ENCODE data around the gene USP13. TPM values are rescaled to one million over a fixed set of nuclear protein-coding genes. Genes with fewer than 3 reads are reported as not detected.

Gene USP13
- total and polyA plus RNA-seq, 10 of the 15 experiments (the other 5 are each of a cell fraction or from before 2014, with no cell fraction given) = 3.2 to 20.8 (median 9.0) TPM

DNA sequence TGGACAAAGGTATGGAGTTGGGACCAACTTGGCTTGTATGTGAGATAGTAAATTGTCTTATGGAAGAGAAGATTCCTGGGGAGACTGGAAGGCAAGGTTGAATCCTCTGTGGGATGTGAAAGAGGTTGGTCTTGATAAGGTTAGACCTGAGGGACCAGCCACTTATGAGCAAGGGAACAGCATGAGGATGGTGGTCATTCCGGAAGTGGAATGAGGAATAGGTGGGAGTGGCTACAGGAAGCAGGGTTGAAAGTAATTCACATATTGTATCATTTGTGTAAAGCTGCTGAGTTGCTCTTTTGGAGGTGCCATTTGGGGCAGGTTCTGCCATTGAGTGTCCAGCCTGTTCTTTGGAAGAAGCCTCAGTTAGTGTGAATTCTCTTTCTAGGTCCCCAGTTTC lies 13.2 kb downstream of the USP13 start (continued):
- no peak for TF ChIP-seq SUPT20H (IDR thresholded peaks at IDR 0.05; ENCODE audit: borderline replicate concordance, control insufficient read depth, low read depth, low read length)
- TF ChIP-seq CBFB (IDR thresholded peaks at IDR 0.05; ENCODE audit: low read depth) = no peak
- TF ChIP-seq EGR1 (IDR thresholded peaks at IDR 0.05; ENCODE audit: borderline replicate concordance in 1 of 2, low read depth in 2 of 2, low read length in 2 of 2) = no peak

DNA sequence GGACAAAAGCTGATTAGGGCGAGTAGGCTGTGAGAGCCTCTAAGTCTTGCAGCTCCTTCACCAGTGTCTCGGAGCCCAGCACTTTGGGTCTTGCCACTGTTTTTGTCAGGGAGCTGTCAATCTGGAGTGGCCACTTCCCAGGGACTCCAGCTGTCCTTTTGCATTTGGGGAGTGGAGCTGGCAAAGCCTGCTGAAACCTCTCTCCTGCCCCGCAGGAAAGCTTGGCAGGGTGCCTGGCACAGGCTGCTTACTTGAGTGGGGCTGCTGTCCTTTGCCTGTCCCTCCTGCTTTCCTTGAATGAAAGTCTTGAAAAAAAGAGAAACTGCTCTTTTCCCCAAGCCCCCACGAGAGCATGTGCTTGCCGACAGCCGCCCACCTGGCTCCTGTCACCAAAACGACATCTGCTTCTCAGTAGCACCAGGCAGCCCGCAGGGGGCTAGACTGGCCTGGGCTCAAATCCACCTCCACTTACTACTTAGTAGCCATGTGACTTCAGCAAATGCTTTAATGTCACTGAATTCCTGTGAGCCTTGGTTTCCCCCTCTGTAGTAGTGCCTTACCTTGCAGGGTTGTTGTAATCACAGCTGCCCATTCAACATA lies 13.7 kb downstream of the USP13 start:
- no peaks in the 10 kb centered on the region for H3K4me1 ChIP-seq (ENCODE audit: control insufficient read depth, insufficient read depth, low read length)
- no peaks in the 10 kb centered on the region for H3K9me3 ChIP-seq (replicated peaks; ENCODE audit: control insufficient read depth, insufficient read depth, low read length)
- intact Hi-C loops (cut with micrococcal nuclease; ENCODE audit: unreplicated experiment) (no loop called here), in situ Hi-C loops (cut with MboI) (no loop called here)
- H3K4me3 ChIP-seq = no peak overlapping the region
- ChIA-PET SMC1A (ENCODE audit: uncharacterized antibody, unreplicated experiment) (no interaction called here), POLR2A (no interaction called here), RAD21 (ENCODE audit: unreplicated experiment) (no interaction called here), CTCF (interaction anchor here (0.6 to 1.3 kb wide), 2 partner anchors 17 to 213 kb away, joined by 3 to 5 read pairs; no protein-coding TSS in a partner anchor)
- H3K36me3 ChIP-seq (ENCODE audit: control insufficient read depth in 2 of 2, insufficient read depth in 2 of 2, low read length in 1 of 2) = no peaks in the 10 kb centered on the region
- WGBS (ENCODE audit: insufficient coverage, insufficient replicate concordance, low lambda C conversion rate, missing lambda C conversion rate) = 74% methylated on average over 8 of the region's 8 CpGs
- H3K4me2 ChIP-seq (ENCODE audit: control insufficient read depth, insufficient read depth) = no peak overlapping the region
- no TSS peak for BruUV-seq (replicated peaks)
- H3K27ac ChIP-seq (ENCODE audit: control insufficient read depth, insufficient read depth) = no peak overlapping the region
- DNase-seq (ENCODE audit: low read depth, low spot score) (no peak), ATAC-seq (no peak), FAIRE-seq (no peak)
- H3K9ac ChIP-seq (ENCODE audit: control insufficient read depth, insufficient read depth, low read length) = no peak overlapping the region
- H4K20me1 ChIP-seq (ENCODE audit: control insufficient read depth, insufficient read depth) = no peaks in the 10 kb centered on the region
- no peak overlapping the region for H2AFZ ChIP-seq (ENCODE audit: control insufficient read depth, low read depth, low read length)
- H3K79me2 ChIP-seq (ENCODE audit: control insufficient read depth, insufficient read depth, low read length) = peaks cover 21% of the 10 kb centered on the region
- no peaks in the 10 kb centered on the region for H3K27me3 ChIP-seq (replicated peaks in 1 of 2; ENCODE audit: control insufficient read depth in 2 of 2, insufficient read depth in 2 of 2, low read length in 1 of 2)
- TF ChIP-seq, protein P1, sequence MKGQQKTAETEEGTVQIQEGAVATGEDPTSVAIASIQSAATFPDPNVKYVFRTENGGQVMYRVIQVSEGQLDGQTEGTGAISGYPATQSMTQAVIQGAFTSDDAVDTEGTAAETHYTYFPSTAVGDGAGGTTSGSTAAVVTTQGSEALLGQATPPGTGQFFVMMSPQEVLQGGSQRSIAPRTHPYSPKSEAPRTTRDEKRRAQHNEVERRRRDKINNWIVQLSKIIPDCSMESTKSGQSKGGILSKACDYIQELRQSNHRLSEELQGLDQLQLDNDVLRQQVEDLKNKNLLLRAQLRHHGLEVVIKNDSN (IDR thresholded peaks at IDR 0.05; ENCODE audit: borderline replicate concordance, extremely low read length, insufficient read depth, low read depth, low read length) = no peak
- no peak for TF ChIP-seq YBX1 (IDR thresholded peaks at IDR 0.05)
- TF ChIP-seq, protein P2, sequence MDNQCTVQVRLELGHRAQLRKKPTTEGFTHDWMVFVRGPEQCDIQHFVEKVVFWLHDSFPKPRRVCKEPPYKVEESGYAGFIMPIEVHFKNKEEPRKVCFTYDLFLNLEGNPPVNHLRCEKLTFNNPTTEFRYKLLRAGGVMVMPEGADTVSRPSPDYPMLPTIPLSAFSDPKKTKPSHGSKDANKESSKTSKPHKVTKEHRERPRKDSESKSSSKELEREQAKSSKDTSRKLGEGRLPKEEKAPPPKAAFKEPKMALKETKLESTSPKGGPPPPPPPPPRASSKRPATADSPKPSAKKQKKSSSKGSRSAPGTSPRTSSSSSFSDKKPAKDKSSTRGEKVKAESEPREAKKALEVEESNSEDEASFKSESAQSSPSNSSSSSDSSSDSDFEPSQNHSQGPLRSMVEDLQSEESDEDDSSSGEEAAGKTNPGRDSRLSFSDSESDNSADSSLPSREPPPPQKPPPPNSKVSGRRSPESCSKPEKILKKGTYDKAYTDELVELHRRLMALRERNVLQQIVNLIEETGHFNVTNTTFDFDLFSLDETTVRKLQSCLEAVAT (IDR thresholded peaks at IDR 0.05) = no peak
- no peak for TF ChIP-seq CBX5 (IDR thresholded peaks at IDR 0.05; ENCODE audit: low read depth)
- no peak for TF ChIP-seq RUNX3 (IDR thresholded peaks at IDR 0.05; ENCODE audit: low read length)
- TF ChIP-seq MEF2A (IDR thresholded peaks at IDR 0.05; ENCODE audit: insufficient read depth, low read depth, low read length) = no peak
- TF ChIP-seq, protein P3, sequence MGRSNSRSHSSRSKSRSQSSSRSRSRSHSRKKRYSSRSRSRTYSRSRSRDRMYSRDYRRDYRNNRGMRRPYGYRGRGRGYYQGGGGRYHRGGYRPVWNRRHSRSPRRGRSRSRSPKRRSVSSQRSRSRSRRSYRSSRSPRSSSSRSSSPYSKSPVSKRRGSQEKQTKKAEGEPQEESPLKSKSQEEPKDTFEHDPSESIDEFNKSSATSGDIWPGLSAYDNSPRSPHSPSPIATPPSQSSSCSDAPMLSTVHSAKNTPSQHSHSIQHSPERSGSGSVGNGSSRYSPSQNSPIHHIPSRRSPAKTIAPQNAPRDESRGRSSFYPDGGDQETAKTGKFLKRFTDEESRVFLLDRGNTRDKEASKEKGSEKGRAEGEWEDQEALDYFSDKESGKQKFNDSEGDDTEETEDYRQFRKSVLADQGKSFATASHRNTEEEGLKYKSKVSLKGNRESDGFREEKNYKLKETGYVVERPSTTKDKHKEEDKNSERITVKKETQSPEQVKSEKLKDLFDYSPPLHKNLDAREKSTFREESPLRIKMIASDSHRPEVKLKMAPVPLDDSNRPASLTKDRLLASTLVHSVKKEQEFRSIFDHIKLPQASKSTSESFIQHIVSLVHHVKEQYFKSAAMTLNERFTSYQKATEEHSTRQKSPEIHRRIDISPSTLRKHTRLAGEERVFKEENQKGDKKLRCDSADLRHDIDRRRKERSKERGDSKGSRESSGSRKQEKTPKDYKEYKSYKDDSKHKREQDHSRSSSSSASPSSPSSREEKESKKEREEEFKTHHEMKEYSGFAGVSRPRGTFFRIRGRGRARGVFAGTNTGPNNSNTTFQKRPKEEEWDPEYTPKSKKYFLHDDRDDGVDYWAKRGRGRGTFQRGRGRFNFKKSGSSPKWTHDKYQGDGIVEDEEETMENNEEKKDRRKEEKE (IDR thresholded peaks at IDR 0.05) = no peak
- TF ChIP-seq PML (IDR thresholded peaks at IDR 0.05; ENCODE audit: low read length) = no peak
- no peak for TF ChIP-seq ZBED1 (IDR thresholded peaks at IDR 0.05; ENCODE audit: borderline replicate concordance)
- no peak for TF ChIP-seq SIN3A (IDR thresholded peaks at IDR 0.05; ENCODE audit: low read depth, low read length)
- no peak for TF ChIP-seq KDM1A (IDR thresholded peaks at IDR 0.05; ENCODE audit: borderline replicate concordance)
- TF ChIP-seq IKZF1 (conservative IDR thresholded peaks at IDR 0.05) = no peak
- TF ChIP-seq SP1 (IDR thresholded peaks at IDR 0.05; ENCODE audit: low read depth, low read length) = no peak
- TF ChIP-seq EZH2 (IDR thresholded peaks at IDR 0.05; ENCODE audit: borderline replicate concordance, control insufficient read depth, low read depth, low read length) = no peak
